Stimulated activated CD4-positive, alpha-beta T cell treated with anti-CD3 and anti-CD28 coated beads, Interleukin-15, amount 100 ng/mL, for 48 hours (primary cell): ENCODE results near the gene FEM1B.

Source experiments
- DNase-seq, 2 donors: peaks; one replicate each; pipeline ENCODE4 v3.0.0-alpha.2; 2020; ENCODE audit warnings: low read depth in 2 of 2

The FEM1B gene

DNA sequence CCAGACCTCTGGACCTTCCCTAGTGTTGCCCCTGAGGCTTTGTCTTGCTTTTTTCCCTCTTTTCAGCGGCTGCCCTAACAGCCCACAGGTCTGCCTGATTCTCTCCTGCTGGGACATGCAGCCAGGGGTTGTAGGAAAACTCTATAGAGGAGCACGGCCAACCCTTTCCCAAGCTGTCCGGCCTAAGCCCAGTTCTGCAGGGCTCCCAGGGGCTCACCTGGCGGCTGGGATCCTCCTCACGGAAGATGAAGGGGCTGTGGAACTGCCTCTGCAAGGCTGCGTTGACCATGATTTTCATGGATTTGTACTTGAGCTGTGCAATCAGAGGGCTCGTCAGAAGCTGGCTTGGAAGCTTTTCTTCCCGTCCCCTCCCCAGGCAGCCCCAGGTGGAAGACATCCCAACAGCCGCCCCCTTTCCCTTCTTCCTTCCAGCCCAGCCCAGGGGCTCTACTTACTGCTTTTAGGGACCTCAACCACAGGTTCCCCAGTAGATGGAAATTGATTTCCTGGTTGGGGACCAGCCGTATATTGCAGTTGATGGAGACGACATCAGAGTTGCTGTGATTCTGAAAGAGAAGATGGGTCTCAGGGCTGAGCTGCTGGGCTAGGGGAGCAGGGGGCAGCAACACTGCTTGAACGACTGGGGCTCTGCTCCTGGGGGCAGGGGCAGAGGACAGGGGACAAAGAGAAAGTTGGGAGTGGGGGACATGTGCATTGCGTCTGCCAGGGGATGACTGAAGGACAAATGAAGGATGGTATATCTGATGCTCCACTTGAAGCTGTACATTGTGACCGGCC lies 29.8 kb downstream of the FEM1B start:
- DNase-seq, result no peak

DNA sequence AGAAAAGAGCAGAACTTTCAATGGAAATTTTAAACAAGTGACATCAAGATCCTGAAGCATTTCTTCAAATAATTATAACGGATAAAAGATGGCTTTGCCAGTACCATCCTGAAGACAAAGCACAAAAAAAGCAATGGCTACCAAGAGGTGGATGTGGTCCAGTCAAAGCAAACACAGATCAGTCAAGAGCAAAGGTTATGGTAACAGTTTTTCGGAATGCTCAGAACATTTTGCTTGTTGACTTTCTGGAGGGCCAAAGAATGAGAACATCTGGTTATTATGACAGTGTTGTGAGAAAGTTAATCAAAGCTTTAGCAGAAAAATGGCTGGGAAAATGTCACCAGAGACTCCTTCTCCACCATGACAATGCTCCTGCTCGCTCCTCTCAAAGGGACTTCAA lies 31.5 kb downstream of the FEM1B start:
- DNase-seq, result no peak

DNA sequence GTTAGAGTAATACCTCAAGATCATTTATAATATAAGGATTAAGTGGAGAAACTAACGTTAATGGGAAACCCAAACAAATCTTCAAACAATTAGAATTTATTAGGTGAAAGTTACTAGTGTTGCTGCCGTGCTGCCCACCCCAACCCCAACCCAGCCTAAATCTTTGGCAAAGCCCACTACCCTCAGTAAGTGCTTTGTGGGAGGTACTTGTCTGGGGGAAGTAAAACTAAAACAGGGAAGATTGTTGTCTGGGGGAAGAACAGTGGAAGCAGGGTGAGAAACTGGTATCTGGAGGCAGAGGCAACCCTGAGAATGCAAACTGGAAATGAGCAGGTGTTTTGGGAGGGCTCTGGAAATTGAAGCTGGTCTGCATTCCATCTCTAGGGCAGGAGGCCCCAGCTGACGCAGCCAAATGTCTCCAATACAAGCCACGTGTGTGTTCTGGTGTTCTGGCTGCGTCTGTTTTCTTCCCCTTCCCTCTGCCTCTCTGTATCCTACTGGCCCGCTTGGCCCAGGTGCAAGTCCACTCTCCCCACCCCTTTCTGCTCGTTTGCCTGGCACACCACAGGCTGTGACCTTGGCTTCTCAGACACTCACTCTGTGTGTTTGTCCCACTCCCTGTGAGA lies 32.7 kb downstream of the FEM1B start:
- no peak for DNase-seq

DNA sequence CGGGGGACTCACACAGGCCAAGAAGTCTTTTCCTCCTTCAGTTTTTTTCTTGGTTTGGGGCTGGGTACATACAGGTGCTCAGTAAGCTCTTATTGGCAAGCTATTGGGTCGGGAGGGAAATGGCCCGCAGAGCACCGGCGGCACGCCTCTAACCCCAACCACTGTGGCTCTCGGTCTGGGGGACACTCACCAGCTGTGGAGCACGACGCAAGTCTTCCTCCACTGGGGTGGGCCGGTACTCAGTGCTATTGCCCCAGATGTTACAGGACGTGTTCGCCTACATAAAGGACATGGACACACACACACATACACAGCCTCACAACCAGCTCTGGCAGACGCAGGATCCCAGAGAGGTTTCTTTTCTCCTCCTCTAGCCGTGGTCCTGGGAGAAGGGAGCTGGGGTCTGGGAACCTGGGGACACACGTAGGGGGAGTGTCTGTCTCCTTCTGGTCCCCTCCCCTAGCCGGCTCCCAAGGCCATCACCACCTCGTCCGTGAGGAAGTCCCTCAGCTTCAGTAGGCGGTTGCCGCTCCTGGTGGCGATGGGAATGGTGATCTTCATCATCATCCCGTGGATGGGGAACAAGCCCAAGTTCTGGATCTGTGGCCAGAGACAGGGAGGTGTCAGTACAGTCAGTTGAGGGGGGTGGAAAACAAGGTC lies 33.4 kb downstream of the FEM1B start:
- no peak for DNase-seq

DNA sequence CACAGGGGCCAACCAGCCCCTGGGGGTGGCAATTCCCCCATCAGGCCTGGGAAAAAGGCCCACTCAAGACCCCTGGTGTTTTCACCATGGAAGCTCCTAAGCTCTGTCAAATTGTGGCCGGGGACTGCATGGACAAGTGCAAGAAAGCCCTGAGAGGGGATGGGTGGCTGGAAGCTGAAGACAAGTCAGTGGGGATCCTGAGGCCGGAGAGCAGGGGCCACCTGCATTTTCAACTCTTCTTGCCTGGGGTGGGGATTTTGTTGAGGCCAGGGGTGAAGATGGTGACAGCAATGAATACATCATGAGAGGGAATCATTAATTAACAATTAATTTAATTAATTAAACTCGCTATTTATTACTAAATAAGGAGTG lies 33.9 kb downstream of the FEM1B start:
- DNase-seq, result no peak

DNA sequence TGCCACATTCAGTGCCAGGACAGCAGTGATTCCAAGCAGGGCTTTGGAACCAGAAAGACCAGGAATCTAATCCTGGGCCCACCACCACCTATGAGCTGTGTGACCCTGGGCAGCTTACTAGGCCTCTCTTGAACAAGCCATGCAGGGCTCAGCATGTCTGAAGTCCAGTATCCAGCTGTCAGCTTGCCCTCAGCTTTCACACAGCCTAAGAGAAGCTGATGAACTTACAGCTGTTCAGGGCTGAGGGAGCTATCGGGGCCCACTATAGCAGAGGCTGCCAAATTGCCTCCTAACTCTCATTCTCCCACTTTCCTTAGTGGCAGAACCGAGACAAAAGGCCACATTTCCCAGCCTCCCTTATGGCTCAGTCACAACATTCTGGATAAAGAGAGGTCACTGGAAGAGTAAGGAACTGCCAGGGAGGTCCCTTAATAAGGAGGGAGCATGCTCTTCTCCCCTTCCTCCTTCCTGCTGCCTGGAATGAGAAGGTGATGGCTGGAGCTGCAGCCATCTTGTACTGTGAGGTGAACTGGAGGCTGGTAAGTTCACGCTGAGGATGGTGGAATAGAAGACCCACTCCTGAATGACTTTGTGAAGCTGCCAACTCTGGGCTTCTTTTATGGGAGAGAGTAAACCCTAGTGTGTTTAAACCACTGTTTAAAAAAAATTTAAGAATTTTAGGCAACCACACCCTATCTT lies 34.5 kb downstream of the FEM1B start:
- DNase-seq, result no peak

DNA sequence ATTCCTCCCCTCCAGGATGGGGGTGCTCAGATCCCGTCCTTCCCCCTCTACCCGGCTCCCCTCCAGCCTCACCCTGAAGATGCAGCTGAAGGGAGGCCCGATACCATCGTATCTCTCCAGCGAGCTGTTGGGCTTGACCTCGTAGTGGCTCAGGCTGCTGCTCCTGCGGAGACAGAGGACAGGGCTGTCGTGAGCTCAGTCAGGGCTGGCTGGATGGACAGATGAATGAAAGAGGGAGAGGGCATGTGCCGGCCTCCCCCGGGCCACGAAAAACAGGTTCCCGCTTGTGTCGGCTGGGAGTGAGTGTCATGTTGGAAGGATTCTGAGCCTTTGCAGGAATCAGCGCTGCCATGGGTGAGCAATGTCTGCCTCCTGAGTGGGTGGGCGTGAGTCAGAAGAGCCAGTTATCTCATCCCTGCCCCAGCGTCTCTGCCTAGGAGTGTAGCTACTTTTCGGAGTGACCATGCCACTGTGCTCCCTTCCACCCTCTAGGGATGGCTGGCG lies 35.2 kb downstream of the FEM1B start:
- DNase-seq, result no peak

DNA sequence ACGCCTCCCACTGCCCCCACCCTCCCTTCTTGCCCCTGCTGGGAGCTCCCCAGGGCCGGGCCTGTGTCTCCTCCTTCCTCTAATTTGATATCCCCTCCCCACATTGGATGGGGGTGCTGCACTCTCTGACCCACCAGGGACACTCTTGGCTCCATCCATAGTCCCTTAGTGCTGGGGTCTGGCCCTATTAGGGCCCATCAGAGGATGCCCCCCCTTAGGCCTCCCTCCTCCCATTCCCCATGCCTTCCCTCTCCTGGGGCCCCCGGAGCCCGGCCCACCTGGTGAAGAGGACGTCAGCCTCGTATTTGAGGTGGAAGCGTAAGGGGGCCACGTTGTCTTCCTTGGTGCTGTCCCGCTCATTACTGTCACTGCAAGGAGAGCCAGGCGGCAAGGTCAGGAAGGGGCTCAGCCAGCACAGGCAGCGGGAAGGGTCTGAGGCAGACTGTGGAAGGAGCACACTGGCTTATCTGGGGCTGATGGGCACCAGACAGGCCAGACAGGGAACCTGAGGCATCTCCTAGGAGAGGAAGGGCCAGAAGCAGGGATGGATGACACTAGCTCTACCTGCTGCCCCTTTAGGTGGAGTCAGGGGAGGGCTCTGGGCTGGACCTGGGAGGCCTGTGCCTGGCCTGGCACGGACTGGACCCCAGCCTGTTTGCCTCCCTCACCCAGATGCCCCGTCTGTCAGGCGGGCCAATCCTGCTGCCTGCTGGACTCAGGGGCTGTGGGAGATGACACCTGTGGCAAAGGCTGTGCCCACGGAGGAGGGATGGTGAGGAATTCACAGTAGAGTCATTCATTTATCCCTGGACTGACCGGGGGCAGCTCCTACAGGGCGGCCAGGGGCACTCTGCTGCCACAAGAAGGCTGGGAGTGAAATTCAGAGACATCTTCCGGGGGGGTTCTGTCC lies 36.2 kb downstream of the FEM1B start:
- no peak for DNase-seq

DNA sequence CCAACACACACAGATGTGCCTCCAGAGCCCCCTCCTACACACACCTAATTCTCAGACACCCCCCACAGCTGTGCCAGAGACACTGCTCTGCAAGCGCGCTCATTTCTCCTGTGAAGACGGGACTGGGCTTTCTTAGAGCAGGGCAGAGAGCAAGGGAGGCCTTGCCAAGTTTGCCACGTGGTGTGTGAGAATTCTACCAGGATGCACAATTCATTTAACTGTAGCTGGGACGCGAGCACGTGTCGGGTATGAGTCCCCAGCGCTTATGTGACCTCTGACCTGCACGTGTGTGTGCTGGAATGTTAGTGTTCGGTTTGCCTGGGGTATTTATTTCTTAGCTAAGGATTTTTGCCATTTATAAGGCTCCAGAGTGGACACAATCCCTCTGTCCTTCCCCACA lies 37.0 kb downstream of the FEM1B start:
- DNase-seq, result no peak

DNA sequence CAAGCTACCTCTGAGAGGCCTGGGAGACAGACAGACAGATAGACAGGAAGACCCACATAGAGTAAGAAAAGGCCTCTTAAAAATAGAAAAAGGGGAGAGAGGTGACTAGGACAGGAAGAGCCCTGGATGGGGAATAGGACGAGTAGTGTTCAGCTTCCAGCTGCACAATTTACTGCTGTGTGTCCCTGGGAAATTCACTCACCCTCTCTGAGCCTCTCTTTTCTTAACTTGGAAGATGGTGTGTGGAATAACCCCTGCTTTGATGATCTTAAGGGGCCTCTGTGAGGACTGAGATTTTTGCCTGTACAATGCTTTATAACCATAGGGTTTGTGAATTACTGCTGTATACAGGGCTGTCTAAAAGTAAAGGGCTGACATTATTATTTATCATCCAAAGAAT lies 37.5 kb downstream of the FEM1B start:
- DNase-seq, result no peak

DNA sequence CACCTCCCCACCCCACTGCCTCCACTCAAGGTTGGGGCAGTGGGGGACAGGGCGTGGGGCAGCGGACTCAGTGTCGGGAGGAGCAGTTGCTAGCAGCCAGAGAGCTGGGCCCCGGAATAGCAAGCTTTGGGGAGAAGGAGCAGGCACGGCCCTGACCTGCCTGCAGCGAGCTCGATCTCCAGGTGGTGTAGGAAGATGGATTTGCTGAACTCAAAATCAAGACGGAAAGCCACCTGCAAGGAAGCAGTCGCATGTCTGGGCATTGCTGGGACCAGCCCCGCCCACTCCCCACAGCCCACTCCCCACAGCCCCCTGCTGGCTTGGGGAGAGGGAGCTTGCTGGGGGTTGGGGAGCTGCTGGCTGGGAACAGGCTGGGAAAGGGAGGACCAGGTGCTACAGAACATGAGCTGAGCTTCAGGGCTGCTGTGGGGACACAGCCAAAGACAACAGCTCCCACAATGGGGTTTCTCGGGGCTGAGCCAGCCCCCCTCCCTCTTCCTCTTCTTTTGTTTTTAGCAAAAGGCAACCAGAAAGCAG lies 38.0 kb downstream of the FEM1B start:
- DNase-seq, result no peak

DNA sequence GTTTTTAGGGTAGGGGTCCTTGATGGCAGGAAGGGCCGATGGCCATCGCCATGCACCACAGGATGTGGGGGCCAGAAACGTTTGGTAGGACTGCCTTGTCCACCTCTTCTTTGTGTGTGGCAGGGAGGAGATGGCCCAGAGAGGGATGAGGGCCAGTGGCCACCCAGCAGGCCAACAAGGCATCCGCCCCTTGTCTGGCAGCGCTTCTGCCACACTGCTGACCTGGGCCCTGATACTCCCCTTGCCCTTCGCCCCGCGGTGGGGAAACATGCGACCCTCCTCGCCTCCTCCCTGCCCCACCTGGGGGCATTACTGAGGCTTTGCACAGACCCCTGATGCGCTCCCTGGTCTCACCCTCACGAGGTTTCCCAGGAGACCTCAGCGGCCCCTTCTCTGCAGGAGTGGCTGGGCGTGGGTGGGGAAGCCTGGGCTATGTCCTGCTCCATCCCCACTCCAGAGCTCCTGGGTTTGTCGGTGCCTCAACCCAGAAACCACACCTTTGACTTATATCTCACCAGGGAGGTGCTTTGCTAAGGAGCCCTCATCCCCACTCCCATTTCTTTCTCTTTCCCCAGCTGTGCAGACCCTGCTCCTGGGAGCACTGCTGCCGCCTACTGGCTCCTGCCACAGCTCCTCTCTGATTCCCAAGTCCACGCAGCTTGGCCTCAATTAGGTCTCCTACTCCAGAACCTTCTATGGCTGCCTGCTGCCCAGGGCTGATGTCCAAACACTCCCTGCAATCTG lies 38.7 kb downstream of the FEM1B start:
- DNase-seq, result no peak

DNA sequence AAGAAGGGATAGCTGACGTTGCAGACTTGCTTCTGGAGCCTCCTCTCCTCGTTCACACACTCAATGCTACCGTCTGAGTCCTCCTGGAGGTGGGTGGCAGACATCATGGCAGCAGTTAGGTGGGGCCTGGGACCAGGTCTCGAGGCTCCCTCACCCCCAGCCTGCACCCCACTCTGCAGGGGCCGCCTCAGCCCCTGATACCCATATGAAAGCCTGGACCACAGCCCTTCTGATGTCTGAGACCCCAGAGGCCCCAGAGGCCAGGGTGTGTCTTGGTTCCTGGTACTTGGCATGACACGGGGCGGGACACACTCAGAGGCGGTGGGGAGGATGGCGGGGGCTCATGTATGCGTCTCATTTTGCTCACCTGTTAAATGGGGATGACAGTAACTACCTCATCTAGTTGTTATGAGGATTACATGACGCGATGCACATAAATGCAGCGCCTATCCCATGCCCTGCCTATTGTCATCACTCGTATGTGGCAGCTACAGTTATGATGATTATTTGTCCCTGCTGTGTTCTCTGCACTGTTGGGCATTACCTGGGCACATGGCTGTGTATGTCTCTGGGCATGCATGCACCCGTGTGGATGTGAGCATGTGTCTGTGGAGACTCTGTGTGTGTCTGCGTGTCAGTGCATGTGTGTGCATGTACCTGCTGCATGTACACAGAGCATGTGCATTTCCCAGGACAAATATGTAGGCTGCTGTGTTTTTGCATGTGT lies 39.9 kb downstream of the FEM1B start:
- no peak for DNase-seq

DNA sequence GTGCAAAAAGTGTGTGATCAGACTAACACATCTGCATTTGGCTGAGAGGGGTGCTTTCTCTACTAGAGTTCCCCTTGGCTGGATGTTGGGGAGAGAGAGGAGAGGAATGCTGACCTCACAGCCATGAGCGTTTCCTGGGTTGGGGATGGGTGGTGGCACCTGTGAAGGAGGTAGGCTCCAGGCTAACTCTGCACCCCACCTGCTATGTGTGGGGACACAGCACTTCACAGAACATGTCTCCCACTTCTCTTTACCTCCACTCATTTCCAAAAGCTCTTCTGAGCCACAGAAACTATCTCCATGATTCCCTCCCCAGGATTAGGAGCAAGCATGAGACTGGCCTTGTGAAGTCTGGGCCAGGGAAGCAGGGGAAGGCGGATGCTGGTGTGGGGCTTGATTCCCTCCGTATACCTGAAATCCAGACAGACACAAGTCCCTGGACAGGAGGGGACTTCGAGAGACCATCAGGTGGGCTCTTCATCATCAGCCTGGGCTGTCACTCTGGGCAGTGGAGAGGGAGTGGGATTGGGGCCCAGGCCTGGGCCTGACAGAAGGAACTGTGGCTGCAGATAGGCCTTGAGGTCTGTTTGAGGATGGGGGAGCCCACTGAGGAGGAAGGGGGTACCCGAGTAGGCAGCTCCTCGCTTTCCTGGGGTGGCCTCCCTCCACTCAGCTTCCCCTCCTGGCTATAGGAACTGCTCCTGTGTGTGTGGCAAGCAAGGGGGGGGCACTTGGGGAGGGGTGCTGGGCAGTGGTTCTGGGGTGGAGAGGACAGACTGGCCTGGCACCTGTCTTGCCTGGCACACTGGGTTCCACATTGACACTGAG lies 40.7 kb downstream of the FEM1B start:
- DNase-seq, result no peak

DNA sequence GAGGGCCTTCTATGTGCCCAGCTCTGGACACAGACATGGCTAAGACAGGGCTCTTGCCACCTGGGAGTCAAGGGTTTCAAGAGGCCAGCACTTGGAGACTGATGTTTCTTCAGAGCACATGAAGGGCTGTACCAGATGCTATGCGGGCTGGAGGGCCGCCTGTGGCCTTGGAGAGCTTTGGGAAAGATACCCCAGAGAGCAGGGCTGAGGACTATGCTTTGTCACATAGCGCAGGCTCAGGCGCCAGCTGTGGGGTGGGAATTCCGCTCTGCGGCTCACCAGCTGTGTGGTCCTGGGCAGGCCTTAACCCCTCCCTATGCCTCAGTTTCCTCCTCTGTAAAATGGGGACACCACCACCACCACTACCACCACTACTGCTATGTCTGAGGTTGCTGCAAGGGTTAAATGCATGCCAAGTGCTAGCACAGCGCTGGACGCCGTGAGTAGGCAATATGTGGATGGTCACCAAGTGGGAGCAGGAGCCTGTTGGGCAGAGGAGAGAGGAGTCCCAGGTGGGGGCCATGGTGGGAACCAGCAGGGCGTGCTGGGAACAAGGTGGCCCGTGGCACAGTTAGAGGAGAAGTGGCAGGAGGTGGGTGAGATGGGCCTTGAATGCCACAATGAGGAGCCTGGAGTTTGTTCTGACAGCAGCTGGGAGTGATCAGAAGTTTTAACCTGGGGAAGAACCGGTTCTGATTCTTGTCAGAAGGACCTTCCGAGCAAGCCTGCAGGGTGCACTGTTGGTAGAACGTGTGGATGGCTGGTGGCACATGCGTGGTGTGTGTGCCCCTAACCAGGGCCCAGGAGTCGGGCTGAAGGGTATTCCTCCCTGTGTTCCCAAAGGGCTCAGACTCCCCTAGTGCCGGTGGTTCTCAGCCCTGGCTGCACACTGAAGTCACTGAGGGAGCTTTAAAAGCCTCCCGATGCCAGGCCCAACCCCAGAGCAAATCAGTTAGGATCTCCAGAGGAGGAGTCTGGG lies 41.7 kb downstream of the FEM1B start:
- DNase-seq, result no peak

DNA sequence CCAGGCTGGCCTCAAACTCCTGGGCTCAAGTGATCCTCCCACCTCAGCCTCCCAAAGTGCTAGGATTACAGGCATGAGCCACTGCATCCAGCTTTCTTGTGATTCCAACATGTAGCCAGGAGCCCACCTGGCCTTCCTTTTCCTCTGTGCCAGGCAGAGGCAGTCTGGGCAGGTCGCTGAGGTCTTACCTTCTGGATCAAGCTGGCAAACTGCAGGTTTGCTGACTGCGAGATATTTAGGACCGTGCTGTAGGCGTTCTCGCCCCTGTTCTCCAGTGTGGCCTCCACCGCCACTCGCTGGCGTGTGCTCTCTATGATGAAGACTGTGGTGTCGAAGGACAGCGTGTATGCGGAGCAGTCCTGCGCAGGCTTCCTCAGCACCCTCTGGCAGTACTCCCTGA lies 42.5 kb downstream of the FEM1B start:
- DNase-seq, result no peak

DNA sequence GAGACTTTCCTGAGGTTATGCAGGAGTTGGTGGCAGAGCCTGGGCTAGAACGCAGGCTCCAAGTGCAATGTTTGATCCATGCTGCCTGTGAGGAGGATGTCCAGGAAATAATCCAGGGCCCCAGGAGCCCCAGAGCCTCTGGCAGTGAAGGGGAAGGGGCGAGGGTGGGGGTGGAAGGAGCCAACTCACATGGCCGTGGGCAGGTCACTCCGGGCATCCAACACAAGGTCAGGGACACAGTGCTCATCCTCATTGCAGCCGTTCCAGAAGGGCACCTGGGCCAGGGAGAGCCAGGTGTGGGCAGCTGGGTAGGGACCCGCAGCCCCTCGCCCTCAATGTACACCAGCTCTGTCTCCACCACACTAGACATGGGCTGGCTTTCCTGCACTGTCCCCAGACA lies 43.7 kb downstream of the FEM1B start:
- DNase-seq, result no peak

DNA sequence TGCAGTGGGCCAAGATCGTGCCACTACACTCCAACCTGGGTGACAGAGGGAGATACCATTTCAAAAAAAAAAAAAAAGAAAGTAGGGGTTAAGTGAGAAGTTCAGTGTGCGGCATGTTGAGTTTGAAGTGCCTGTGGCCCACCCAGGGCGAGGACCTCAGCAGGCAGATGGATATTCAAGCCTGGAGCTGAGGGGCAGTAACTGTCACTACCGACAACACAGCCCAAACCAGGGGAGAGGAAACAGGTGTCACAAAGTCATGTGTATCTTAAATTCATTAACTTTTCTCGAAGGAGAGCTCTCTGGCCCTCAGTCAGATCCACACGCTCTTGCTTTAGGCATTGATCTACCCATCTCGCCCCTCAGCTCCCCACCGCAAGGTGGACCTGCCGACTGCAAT lies 45.3 kb downstream of the FEM1B start:
- DNase-seq, result no peak
